Fibroblast of skin of abdomen (primary cell): ENCODE measurements around the gene MOB4. TPM values are rescaled to one million over a fixed set of nuclear protein-coding genes. Genes with fewer than 3 reads are reported as not detected.
"Not testable (repeated sequence)": the region's sequence is repeated elsewhere in the genome, so short reads cannot be mapped to it uniquely, and the experiment has no call there.

ENCODE experiments used
- DNase-seq: peaks from one replicate; pipeline ENCODE4 v3.0.0-alpha.2; 2013
- polyA plus RNA-seq, 2 experiments: library from polyadenylated mRNA; unstranded; fragments of 120-200 nt; gene quantifications; one replicate each; pipeline ENCODE4 v1.2.1, GENCODE V29; 2013; ENCODE audit not compliant: insufficient read length in 2 of 2

MOB4 gene
- 26.6 TPM for polyA plus RNA-seq (2013, experiment 1 of 2; ENCODE audit: insufficient read length)
- polyA plus RNA-seq (2013, experiment 2 of 2; ENCODE audit: insufficient read length): 29.9 TPM

- DNase-seq: peak; percentile 94
Measured at GRCh38 chr2:197515739-197516392, at the start of gene MOB4. Gene MOB4, plus strand, starts transcription at chr2:197516066. Its CDS starts 21 bp downstream, at chr2:197516087.

DNA sequence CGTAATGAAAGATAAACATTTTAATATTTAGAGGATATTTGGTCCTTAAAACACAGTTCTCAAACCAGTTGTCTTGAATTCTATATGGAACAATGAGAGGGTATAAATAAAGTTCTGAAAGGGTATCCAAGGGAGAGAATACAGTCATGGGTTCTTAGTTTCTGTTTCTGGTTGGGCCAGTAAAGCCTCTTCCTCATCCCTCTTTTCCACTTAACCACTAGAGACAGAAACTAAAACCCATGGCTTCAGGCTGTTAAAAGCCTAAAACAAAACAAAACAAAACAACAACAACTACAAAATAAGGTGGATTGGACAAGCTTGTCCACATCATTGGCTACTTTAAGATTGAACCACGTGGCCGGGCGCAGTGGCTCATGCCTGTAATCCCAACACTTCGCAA lies 43.7 kb upstream of the MOB4 start:
- no peak for DNase-seq

GRCh38 chr2:197477797-197478196 lies 38.1 kb upstream of the MOB4 start:
- no peak for DNase-seq

- DNase-seq: no peak
Measured at GRCh38 chr2:197480165-197481036, 35.5 kb upstream of the MOB4 start.

GRCh38 chr2:197484248-197484647 lies 31.6 kb upstream of the MOB4 start:
- not testable (repeated sequence) for DNase-seq

DNA sequence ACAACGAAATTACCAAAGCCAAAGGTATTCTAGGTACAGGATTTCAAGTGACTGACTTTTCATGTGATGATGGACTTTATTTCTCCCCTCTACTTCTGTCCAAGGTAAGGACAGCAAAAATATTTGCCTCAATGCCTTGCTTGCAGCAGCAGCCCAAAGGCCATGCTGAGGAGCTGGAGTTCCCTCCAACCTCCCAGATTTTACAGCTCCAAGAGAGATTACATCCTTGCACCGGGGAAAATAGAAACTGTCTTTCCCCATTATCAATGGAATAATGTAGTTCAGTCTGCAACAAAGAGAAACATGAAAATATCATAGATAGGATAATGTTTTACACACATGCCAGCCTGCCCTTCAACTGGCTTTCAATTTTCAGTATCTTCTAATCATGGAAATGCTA lies 29.7 kb upstream of the MOB4 start:
- no peak for DNase-seq

DNA sequence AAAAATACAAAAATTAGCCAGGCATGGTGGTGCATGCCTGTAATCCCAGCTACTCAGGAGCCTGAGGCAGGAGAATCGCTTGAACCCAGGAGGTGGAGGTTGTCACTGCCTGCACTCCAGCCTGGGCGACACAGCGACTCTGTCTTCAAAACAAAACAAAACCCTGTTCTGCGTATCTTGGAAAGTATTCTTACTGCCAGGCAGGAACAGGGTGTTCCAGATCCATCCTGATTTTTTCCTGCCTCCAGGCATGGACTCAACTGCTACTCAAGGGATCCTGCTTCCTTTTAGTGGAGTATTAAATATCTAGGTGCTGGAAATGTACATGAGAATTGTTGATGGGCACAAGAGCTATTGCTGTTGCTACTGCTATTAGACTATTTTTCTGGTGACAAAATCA lies 28.5 kb upstream of the MOB4 start:
- DNase-seq: no peak

DNA sequence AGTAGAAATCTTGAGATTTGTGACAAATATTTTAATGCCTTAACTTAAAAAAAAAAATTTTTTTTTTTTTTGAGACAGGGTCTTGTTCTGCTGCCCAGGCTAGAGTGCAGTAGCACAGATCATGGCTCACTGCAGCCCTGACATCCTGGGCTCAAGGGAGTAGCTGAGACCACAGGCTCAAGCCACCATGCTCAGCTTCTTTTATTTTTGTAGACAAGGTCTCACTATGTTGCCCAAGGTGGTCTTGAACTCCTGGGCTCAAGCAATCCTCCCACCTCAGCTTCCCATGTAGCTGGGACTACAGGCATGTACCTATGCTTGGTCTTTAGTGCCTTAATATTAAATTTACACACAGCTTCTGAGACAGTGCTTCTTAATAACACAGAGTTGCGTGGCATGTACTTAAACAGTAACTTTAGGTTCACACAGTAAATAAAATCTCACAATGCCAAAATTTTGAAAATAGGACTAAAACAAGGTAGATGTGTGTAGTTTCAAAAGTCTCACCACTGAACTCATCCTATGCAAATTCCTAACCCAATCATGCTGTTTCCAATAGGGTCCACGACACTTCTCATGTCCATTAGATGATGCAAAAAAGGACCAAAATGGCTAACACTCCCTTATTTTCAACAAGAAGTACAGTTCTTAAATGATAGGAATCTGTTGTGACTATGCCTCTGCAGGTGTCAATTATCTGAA lies 20.3 kb upstream of the MOB4 start:
- no peak for DNase-seq

- DNase-seq: no peak
Measured at GRCh38 chr2:197496695-197497094, 19.2 kb upstream of the MOB4 start.

DNA sequence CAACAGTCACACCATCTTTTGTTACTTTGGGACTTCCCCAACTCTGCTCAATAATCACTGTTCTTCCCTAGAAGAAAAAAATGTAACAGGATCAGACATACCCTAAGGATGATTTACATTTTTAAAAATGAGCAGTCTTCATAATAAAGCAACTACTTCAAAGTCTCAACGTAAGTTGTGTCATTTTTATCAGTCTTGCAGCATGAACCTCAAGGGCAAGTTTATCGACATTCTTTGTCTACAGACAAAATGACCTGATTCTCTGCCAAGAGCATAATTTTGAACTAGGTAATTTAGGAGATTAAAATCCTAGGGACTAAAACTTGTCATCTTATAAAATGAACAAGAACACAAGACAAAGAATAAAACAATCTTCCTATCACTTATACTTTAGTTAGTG lies 18.5 kb upstream of the MOB4 start:
- no peak for DNase-seq

- DNase-seq: no peak
Measured at GRCh38 chr2:197498235-197498936, 17.5 kb upstream of the MOB4 start.

- DNase-seq: peak; percentile 29
Measured at GRCh38 chr2:197498937-197499593, 16.8 kb upstream of the MOB4 start.

GRCh38 chr2:197499594-197500502 lies 16.0 kb upstream of the MOB4 start, which contains the start of the genes HSPD1 and HSPE1:
Gene HSPD1, minus strand, starts transcription at chr2:197499840. Its CDS starts 992 bp downstream, at chr2:197498848.
Gene HSPE1, plus strand, starts transcription at chr2:197500379. Its CDS starts 58 bp downstream, at chr2:197500437.
- DNase-seq: peak; percentile 100

- no peak for DNase-seq
Measured at GRCh38 chr2:197500503-197501131, 15.2 kb upstream of the MOB4 start.

DNA sequence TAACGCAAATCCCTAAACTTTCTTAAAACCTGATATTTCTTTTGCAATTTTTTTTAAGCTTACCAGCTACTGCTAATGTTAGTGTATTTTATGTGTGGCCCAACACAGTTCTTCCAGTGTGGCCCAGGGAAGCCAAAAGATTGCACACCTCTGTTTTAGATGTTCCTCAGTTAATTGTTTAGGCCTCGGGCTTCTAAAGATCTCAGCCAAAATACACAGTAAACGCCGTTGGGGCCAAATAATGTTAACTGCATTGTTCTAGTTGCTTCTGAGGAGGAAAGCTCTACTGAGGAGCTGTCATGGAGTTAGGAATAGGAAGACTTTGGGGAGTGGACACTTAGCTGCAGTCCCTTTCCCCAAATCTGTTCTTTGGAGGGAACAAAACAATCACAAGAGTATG lies 13.7 kb upstream of the MOB4 start:
- no peak for DNase-seq

GRCh38 chr2:197502685-197503084 lies 13.2 kb upstream of the MOB4 start:
- no peak for DNase-seq

- DNase-seq: no peak
Measured at GRCh38 chr2:197504000-197504399, 11.9 kb upstream of the MOB4 start.

- no peak for DNase-seq
Measured at GRCh38 chr2:197504512-197504911, 11.4 kb upstream of the MOB4 start.

DNA sequence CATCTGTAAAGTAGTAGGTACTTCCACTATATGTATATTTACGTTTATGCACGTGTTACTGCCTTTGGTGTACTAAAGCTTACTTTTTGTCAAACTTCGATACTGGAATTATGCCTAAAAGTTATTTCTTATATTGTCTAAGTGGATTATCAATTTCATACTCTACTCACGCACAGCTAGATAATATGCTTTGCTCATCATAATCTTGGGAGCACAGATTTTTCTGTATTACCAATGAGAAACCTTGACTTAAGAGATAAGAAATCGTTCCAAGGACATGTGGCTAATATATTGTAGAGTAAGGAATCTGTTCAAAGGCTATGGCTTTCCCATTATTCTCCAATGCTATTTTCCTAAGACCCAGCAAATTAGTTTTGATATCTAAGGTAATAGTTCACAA lies 9.2 kb upstream of the MOB4 start:
- DNase-seq: no peak

GRCh38 chr2:197513915-197514314 lies 2.0 kb upstream of the MOB4 start:
- no peak for DNase-seq
